ENCODE results near the gene IGFBP7. TPM values are rescaled to one million over a fixed set of nuclear protein-coding genes. Genes with fewer than 3 reads are reported as not detected.

Gene IGFBP7
- polyA plus RNA-seq, 1 donor, result 90.4 TPM

- WGBS (ENCODE audit: insufficient coverage, low lambda C conversion rate), result no CpG with 5 or more reads among the region's 6 CpGs
- no peak for DNase-seq
- peaks cover 4% of the 10 kb centered on the region for H3K9me3 ChIP-seq (ENCODE audit: control insufficient read depth, low read depth, low read length)
- no peaks in the 10 kb centered on the region for H3K36me3 ChIP-seq (ENCODE audit: control insufficient read depth, insufficient read depth, low read length)
- peaks cover 28% of the 10 kb centered on the region for H3K27me3 ChIP-seq (ENCODE audit: control insufficient read depth, insufficient read depth, low read length)
- no peak overlapping the region for H3K4me3 ChIP-seq (ENCODE audit: low read length)
- H3K27ac ChIP-seq (ENCODE audit: low read length), result no peak overlapping the region
- peaks cover 3% of the 10 kb centered on the region for H3K4me1 ChIP-seq (ENCODE audit: control insufficient read depth, insufficient read depth, low read length)
Observed at GRCh38 chr4:57113870-57114269, 3.7 kb upstream of the IGFBP7 start.

- Histone ChIP-seq H3K9me3 (ENCODE audit: control insufficient read depth, low read depth, low read length) (peaks cover 4% of the 10 kb centered on the region), H3K4me1 (ENCODE audit: control insufficient read depth, insufficient read depth, low read length) (peaks cover 3% of the 10 kb centered on the region), H3K27ac (ENCODE audit: low read length) (peak overlapping the region; percentile 62), H3K36me3 (ENCODE audit: control insufficient read depth, insufficient read depth, low read length) (no peaks in the 10 kb centered on the region), H3K4me3 (ENCODE audit: low read length) (peak overlapping the region; percentile 19), H3K27me3 (ENCODE audit: control insufficient read depth, insufficient read depth, low read length) (peaks cover 48% of the 10 kb centered on the region)
- WGBS (ENCODE audit: insufficient coverage, low lambda C conversion rate), result 17% methylated on average over 2 of the region's 25 CpGs
- DNase-seq, result peak in 1 of 2 donors; percentile 55
Observed at GRCh38 chr4:57110640-57111511, 691 bp upstream of the IGFBP7 start.

- Histone ChIP-seq H3K4me1 (ENCODE audit: control insufficient read depth, insufficient read depth, low read length) (peaks cover 5% of the 10 kb centered on the region), H3K36me3 (ENCODE audit: control insufficient read depth, insufficient read depth, low read length) (no peaks in the 10 kb centered on the region), H3K9me3 (ENCODE audit: control insufficient read depth, low read depth, low read length) (peaks cover 4% of the 10 kb centered on the region), H3K27me3 (ENCODE audit: control insufficient read depth, insufficient read depth, low read length) (peaks cover 50% of the 10 kb centered on the region), H3K27ac (ENCODE audit: low read length) (no peak overlapping the region), H3K4me3 (ENCODE audit: low read length) (peak overlapping the region; percentile 31)
- WGBS (ENCODE audit: insufficient coverage, low lambda C conversion rate), result no CpG with 5 or more reads among the region's 27 CpGs
- DNase-seq, result no peak
Observed at GRCh38 chr4:57109411-57109846, 756 bp downstream of the IGFBP7 start.

- no peak overlapping the region for H3K27ac ChIP-seq (ENCODE audit: low read length)
- H3K9me3 ChIP-seq (ENCODE audit: control insufficient read depth, low read depth, low read length), result peaks cover 4% of the 10 kb centered on the region
- H3K4me3 ChIP-seq (ENCODE audit: low read length), result no peak overlapping the region
- no peak for DNase-seq
- WGBS (ENCODE audit: insufficient coverage, low lambda C conversion rate), result no CpG with 5 or more reads among the region's 4 CpGs
- peaks cover 46% of the 10 kb centered on the region for H3K27me3 ChIP-seq (ENCODE audit: control insufficient read depth, insufficient read depth, low read length)
- peaks cover 11% of the 10 kb centered on the region for H3K4me1 ChIP-seq (ENCODE audit: control insufficient read depth, insufficient read depth, low read length)
- no peaks in the 10 kb centered on the region for H3K36me3 ChIP-seq (ENCODE audit: control insufficient read depth, insufficient read depth, low read length)
Observed at GRCh38 chr4:57106181-57106580, 4.0 kb downstream of the IGFBP7 start.

- peaks cover 8% of the 10 kb centered on the region for H3K4me1 ChIP-seq (ENCODE audit: control insufficient read depth, insufficient read depth, low read length)
- H3K4me3 ChIP-seq (ENCODE audit: low read length), result no peak overlapping the region
- 100% methylated on average over 1 of the region's 4 CpGs for WGBS (ENCODE audit: insufficient coverage, low lambda C conversion rate)
- no peak for DNase-seq
- H3K27ac ChIP-seq (ENCODE audit: low read length), result no peak overlapping the region
- H3K36me3 ChIP-seq (ENCODE audit: control insufficient read depth, insufficient read depth, low read length), result no peaks in the 10 kb centered on the region
- peaks cover 39% of the 10 kb centered on the region for H3K27me3 ChIP-seq (ENCODE audit: control insufficient read depth, insufficient read depth, low read length)
- H3K9me3 ChIP-seq (ENCODE audit: control insufficient read depth, low read depth, low read length), result peaks cover 4% of the 10 kb centered on the region
Observed at GRCh38 chr4:57104706-57105560, 5.3 kb downstream of the IGFBP7 start.

- peak overlapping the region; percentile 49 for H3K27ac ChIP-seq (ENCODE audit: low read length)
- DNase-seq, result no peak
- H3K27me3 ChIP-seq (ENCODE audit: control insufficient read depth, insufficient read depth, low read length), result peaks cover 22% of the 10 kb centered on the region
- no peaks in the 10 kb centered on the region for H3K36me3 ChIP-seq (ENCODE audit: control insufficient read depth, insufficient read depth, low read length)
- H3K4me1 ChIP-seq (ENCODE audit: control insufficient read depth, insufficient read depth, low read length), result peaks cover 8% of the 10 kb centered on the region
- H3K4me3 ChIP-seq (ENCODE audit: low read length), result no peak overlapping the region
- no peaks in the 10 kb centered on the region for H3K9me3 ChIP-seq (ENCODE audit: control insufficient read depth, low read depth, low read length)
- WGBS (ENCODE audit: insufficient coverage, low lambda C conversion rate), result no CpG with 5 or more reads among the region's 4 CpGs
Observed at GRCh38 chr4:57103051-57103450, 7.1 kb downstream of the IGFBP7 start.

- WGBS (ENCODE audit: insufficient coverage, low lambda C conversion rate), result 67% methylated on average over 2 of the region's 4 CpGs
- Histone ChIP-seq H3K4me3 (ENCODE audit: low read length) (no peak overlapping the region), H3K9me3 (ENCODE audit: control insufficient read depth, low read depth, low read length) (no peaks in the 10 kb centered on the region), H3K27ac (ENCODE audit: low read length) (peak overlapping the region; percentile 49), H3K36me3 (ENCODE audit: control insufficient read depth, insufficient read depth, low read length) (no peaks in the 10 kb centered on the region), H3K27me3 (ENCODE audit: control insufficient read depth, insufficient read depth, low read length) (peaks cover 15% of the 10 kb centered on the region), H3K4me1 (ENCODE audit: control insufficient read depth, insufficient read depth, low read length) (peaks cover 8% of the 10 kb centered on the region)
- peak; percentile 51 to 52 for DNase-seq
Observed at GRCh38 chr4:57102050-57102624, 8.0 kb downstream of the IGFBP7 start.

- Histone ChIP-seq H3K9me3 (ENCODE audit: control insufficient read depth, low read depth, low read length) (no peaks in the 10 kb centered on the region), H3K4me3 (ENCODE audit: low read length) (no peak overlapping the region), H3K27me3 (ENCODE audit: control insufficient read depth, insufficient read depth, low read length) (peaks cover 8% of the 10 kb centered on the region), H3K27ac (ENCODE audit: low read length) (peak overlapping the region; percentile 49), H3K36me3 (ENCODE audit: control insufficient read depth, insufficient read depth, low read length) (no peaks in the 10 kb centered on the region), H3K4me1 (ENCODE audit: control insufficient read depth, insufficient read depth, low read length) (peaks cover 8% of the 10 kb centered on the region)
- no CpG with 5 or more reads among the region's 4 CpGs for WGBS (ENCODE audit: insufficient coverage, low lambda C conversion rate)
- no peak for DNase-seq
Observed at GRCh38 chr4:57100979-57101651, 9.1 kb downstream of the IGFBP7 start.

- Histone ChIP-seq H3K27me3 (ENCODE audit: control insufficient read depth, insufficient read depth, low read length) (peaks cover 4% of the 10 kb centered on the region), H3K4me3 (ENCODE audit: low read length) (no peak overlapping the region), H3K9me3 (ENCODE audit: control insufficient read depth, low read depth, low read length) (no peaks in the 10 kb centered on the region), H3K4me1 (ENCODE audit: control insufficient read depth, insufficient read depth, low read length) (peaks cover 6% of the 10 kb centered on the region), H3K27ac (ENCODE audit: low read length) (no peak overlapping the region), H3K36me3 (ENCODE audit: control insufficient read depth, insufficient read depth, low read length) (no peaks in the 10 kb centered on the region)
- WGBS (ENCODE audit: insufficient coverage, low lambda C conversion rate), result no CpG with 5 or more reads among the region's 2 CpGs
- no peak for DNase-seq
Observed at GRCh38 chr4:57099363-57099762, 10.8 kb downstream of the IGFBP7 start.

- H3K27ac ChIP-seq (ENCODE audit: low read length), result no peak overlapping the region
- peaks cover 2% of the 10 kb centered on the region for H3K27me3 ChIP-seq (ENCODE audit: control insufficient read depth, insufficient read depth, low read length)
- no peak for DNase-seq
- H3K4me1 ChIP-seq (ENCODE audit: control insufficient read depth, insufficient read depth, low read length), result peaks cover 6% of the 10 kb centered on the region
- no peaks in the 10 kb centered on the region for H3K36me3 ChIP-seq (ENCODE audit: control insufficient read depth, insufficient read depth, low read length)
- no peaks in the 10 kb centered on the region for H3K9me3 ChIP-seq (ENCODE audit: control insufficient read depth, low read depth, low read length)
- no peak overlapping the region for H3K4me3 ChIP-seq (ENCODE audit: low read length)
Observed at GRCh38 chr4:57098941-57099340, 11.2 kb downstream of the IGFBP7 start.

All from large intestine (tissue), 3 donors.